HepG2 (cell line): Measurements from ENCODE around the gene FHIP1B. TPM values are rescaled to one million over a fixed set of nuclear protein-coding genes. Genes with fewer than 3 reads are reported as not detected.

Experiments used
- ATAC-seq: fragments of 200-7000 bp; cut with Tn5 transposase; 3 replicates; pipeline ENCODE4 v1.9.1; 2020; ENCODE audit warnings: mild to moderate bottlenecking, moderate library complexity
- BruUV-seq: library from RNA; stranded (reverse); fragments of 400-500 nt; replicated peaks from 2 replicates; lab custom pipeline; 2021; lab: Mats Ljungman, UMichigan
- CTCF ChIA-PET: fragments of 300-600 bp; formaldehyde crosslinking; extraction: SDS; loops from one replicate; lab custom pipeline; 2021; ENCODE audit warnings: low total read pairs, inconsistent platforms, low intra/inter-chr PET ratio; lab: Yijun Ruan, JAX
- POLR2A ChIA-PET: fragments of 350-600 bp; sonication (Branson Sonifier 250); formaldehyde crosslinking; loops from one replicate; lab custom pipeline; 2020; ENCODE audit warnings: antibody characterized with exemption, inconsistent platforms; lab: Yijun Ruan, JAX
- DNase-seq: peaks from one replicate; pipeline ENCODE4 v3.0.0-alpha.2; 2015; ENCODE audit warnings: low spot score
- FAIRE-seq: peaks from 3 replicates; lab custom pipeline; 2011; peaks lifted over from hg19 to GRCh38; lab: Jason Lieb, UNC
- H2AFZ ChIP-seq: one replicate; pipeline ENCODE4 v1.6.1; 2011; ENCODE audit warnings: low read length, inconsistent platforms
- H3K27ac ChIP-seq: fragments of 300-600 bp; 3 replicates; pipeline ENCODE4 v1.8.0; 2011; ENCODE audit warnings: mixed run types, mild to moderate bottlenecking, mixed read lengths, low read length, inconsistent platforms; ENCODE audit not compliant: insufficient read depth; ENCODE audit errors: extremely low read length
- H3K27me3 ChIP-seq, 2 experiments: fragments of 200-600 bp in 1 of 2; 2 replicates in 1 of 2; 3 replicates in 1 of 2; pipeline versions ENCODE4 v1.6.0 to v1.8.0; 2011; ENCODE audit warnings: low read length in 2 of 2, mild to moderate bottlenecking in 2 of 2, moderate library complexity in 2 of 2, inconsistent platforms in 1 of 2; ENCODE audit not compliant: insufficient read depth in 2 of 2, control insufficient read depth in 1 of 2
- H3K36me3 ChIP-seq, 2 experiments: fragments of 200-600 bp in 1 of 2; replicated peaks in 1 of 2; 2 replicates in 1 of 2; 3 replicates in 1 of 2; pipeline versions ENCODE4 v1.5.1 to v1.8.0; 2011; ENCODE audit warnings: low read length in 2 of 2, inconsistent platforms in 1 of 2; ENCODE audit not compliant: insufficient read depth in 2 of 2, control insufficient read depth in 1 of 2
- H3K4me1 ChIP-seq: 2 replicates; pipeline ENCODE4 v1.5.1; 2012; ENCODE audit warnings: low read length, inconsistent platforms; ENCODE audit not compliant: insufficient read depth
- H3K4me2 ChIP-seq: 2 replicates; pipeline ENCODE4 v1.6.0; 2011; ENCODE audit warnings: low read depth, low read length, inconsistent platforms
- H3K4me3 ChIP-seq, 3 experiments: fragments of 200-600 bp in 1 of 3; sonication (generic), shearing (Covaris generic) in 1 of 3; replicated peaks in 1 of 3; 2 replicates each; pipeline ENCODE4 v1.5.1; 2011 to 2016; ENCODE audit warnings: low read length in 3 of 3, inconsistent platforms in 2 of 3, low read depth in 2 of 3, mild to moderate bottlenecking in 2 of 3, control low read depth in 1 of 3, mixed read lengths in 1 of 3; ENCODE audit not compliant: insufficient read depth in 1 of 3
- H3K79me2 ChIP-seq: one replicate; pipeline ENCODE4 v1.6.1; 2011; ENCODE audit warnings: low read length, inconsistent platforms; ENCODE audit not compliant: insufficient read depth
- H3K9ac ChIP-seq: 2 replicates; pipeline ENCODE4 v1.6.0; 2011; ENCODE audit warnings: mild to moderate bottlenecking, low read depth, low read length, inconsistent platforms; ENCODE audit not compliant: insufficient read depth
- H3K9me3 ChIP-seq: 2 replicates; pipeline ENCODE4 v1.5.1; 2012; ENCODE audit warnings: mild to moderate bottlenecking, low read length
- H4K20me1 ChIP-seq: 2 replicates; pipeline ENCODE4 v1.6.0; 2011; ENCODE audit warnings: inconsistent platforms, mild to moderate bottlenecking, low read length, moderate library complexity; ENCODE audit not compliant: insufficient read depth
- AKNA ChIP-seq: sonication (generic); formaldehyde crosslinking; IDR thresholded peaks from 2 replicates; pipeline ENCODE4 v1.4.0; 2020; ENCODE audit warnings: missing genetic modification reagents, borderline replicate concordance
- ARHGAP35 ChIP-seq: sonication (generic); formaldehyde crosslinking; IDR thresholded peaks from 2 replicates; pipeline ENCODE4 v1.9.0; 2022; ENCODE audit warnings: mild to moderate bottlenecking, inconsistent platforms, moderate library complexity, missing genetic modification reagents, borderline replicate concordance
- GMEB1 ChIP-seq: sonication (generic); formaldehyde crosslinking; IDR thresholded peaks from 2 replicates; pipeline ENCODE4 v1.5.1; 2020; ENCODE audit warnings: missing genetic modification reagents, mild to moderate bottlenecking, borderline replicate concordance
- HCFC1 ChIP-seq: fragments of 150-350 bp; IDR thresholded peaks from 2 replicates; pipeline ENCODE4 v1.6.1; 2014; ENCODE audit warnings: low read depth, low read length
- KDM5B ChIP-seq: sonication (generic); formaldehyde crosslinking; IDR thresholded peaks from 2 replicates; pipeline ENCODE4 v1.4.0; 2020; ENCODE audit warnings: missing genetic modification reagents, mild to moderate bottlenecking, borderline replicate concordance
- NCOR1 ChIP-seq: fragments of 200-600 bp; sonication (generic); IDR thresholded peaks from 2 replicates; pipeline ENCODE4 v1.7.0; 2017; ENCODE audit warnings: antibody characterized with exemption, low read length, borderline replicate concordance
- SAP130 ChIP-seq: IDR thresholded peaks from 2 replicates; pipeline ENCODE4 v1.6.1; 2016; ENCODE audit warnings: low read depth
- TCF7 ChIP-seq: sonication (generic); IDR thresholded peaks from 2 replicates; pipeline ENCODE4 v1.6.1; 2016; ENCODE audit warnings: antibody characterized with exemption, low read depth
- XBP1 ChIP-seq: sonication (generic); formaldehyde crosslinking; IDR thresholded peaks from 2 replicates; pipeline ENCODE4 v1.5.0; 2020; ENCODE audit warnings: missing genetic modification reagents
- ZNF598 ChIP-seq: sonication (generic); formaldehyde crosslinking; IDR thresholded peaks from 2 replicates; pipeline ENCODE4 v1.5.1; 2020; ENCODE audit warnings: mild to moderate bottlenecking, missing genetic modification reagents, borderline replicate concordance
- WGBS: methylation state at CpG from one replicate; pipeline ENCODE4 v1.1.6; 2017; ENCODE audit warnings: low lambda C conversion rate; 5-methylcytosine and 5-hydroxymethylcytosine counted together
- in situ Hi-C: cut with HindIII; loops from 2 replicates; pipeline ENCODE4 v1.10.0; 2017; ENCODE audit warnings: low pct_unique_long_range_greater_than_20kb; ENCODE audit not compliant: extremely low pct_ligation_motif_present
- intact Hi-C: fragments of 100-400 bp; cut with micrococcal nuclease; formaldehyde crosslinking; loops from one replicate; pipeline ENCODE4 v1.10.0; 2022; ENCODE audit not compliant: unreplicated experiment
- polyA plus RNA-seq, 8 experiments: library from polyadenylated mRNA; depleted of rRNA in 3 of 8; stranded (reverse) in 7 of 8; unstranded in 1 of 8; fragments of >200 nt; fragmentation: Illumina TruSeq in 4 of 8; extraction: Trizol in 4 of 8; gene quantifications; 2 replicates each; pipeline versions ENCODE4 v1.2.1 to v1.2.3, GENCODE V29; 2011 to 2016; ENCODE audit warnings: low read depth in 4 of 8, missing spikeins in 1 of 8, mixed read lengths in 1 of 8; ENCODE audit not compliant: insufficient read depth in 1 of 8
- total RNA-seq, 5 experiments: library from RNA; depleted of rRNA; stranded (reverse); fragments of >200 nt; fragmentation: Illumina TruSeq; extraction: Trizol; gene quantifications; 2 replicates each; pipeline ENCODE4 v1.2.3, GENCODE V29; 2016; ENCODE audit warnings: low read depth in 1 of 5

FHIP1B gene
- total and polyA plus RNA-seq, 2 of the 13 experiments (the other 11 are each of a cell fraction or from before 2014, with no cell fraction given): 14.1 to 18.6 TPM

DNA sequence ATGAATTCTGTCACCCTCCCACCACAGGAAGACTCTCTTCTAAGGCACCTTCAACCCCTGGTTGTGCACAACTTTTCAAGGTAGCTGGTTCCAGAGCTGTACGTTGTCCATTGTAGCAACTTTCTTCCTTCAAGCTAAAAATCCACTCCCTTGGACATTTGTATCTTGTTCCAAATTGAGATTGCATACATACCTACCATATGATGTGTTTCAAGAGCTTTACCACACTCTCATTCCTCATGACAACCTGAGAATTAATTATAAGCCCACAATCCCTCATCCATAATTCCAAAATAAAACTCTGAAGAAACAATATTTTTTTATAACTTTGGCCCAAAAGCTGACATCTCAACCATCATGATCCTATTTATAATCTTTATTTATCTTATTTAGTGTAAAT, 32.4 kb downstream of the FHIP1B start:
- FAIRE-seq (no peak), DNase-seq (no peak), ATAC-seq (no peak)
- WGBS: 96% methylated on average over 1 of the region's 1 CpG
- no peak overlapping the region for H3K4me2 ChIP-seq
- no peak overlapping the region for H3K27ac ChIP-seq
- no peak overlapping the region for H3K4me3 ChIP-seq
- H2AFZ ChIP-seq: no peak overlapping the region
- ChIA-PET CTCF (no interaction called here), POLR2A (no interaction called here)
- in situ Hi-C loops (no loop called here), intact Hi-C loops (no loop called here)
- no peaks in the 10 kb centered on the region for H3K36me3 ChIP-seq
- no peaks in the 10 kb centered on the region for H3K79me2 ChIP-seq
- H3K9me3 ChIP-seq: no peaks in the 10 kb centered on the region
- H3K27me3 ChIP-seq: peaks cover 0 to 5% of the 10 kb centered on the region in 2 experiments; a peak in 1 of 5 replicates
- H3K4me1 ChIP-seq: no peaks in the 10 kb centered on the region
- H4K20me1 ChIP-seq: no peaks in the 10 kb centered on the region
- no TSS peak for BruUV-seq
- TF ChIP-seq KDM5B (CRISPR knock-in tag): no peak
- no peak for TF ChIP-seq XBP1
- no peak overlapping the region for H3K9ac ChIP-seq

DNA sequence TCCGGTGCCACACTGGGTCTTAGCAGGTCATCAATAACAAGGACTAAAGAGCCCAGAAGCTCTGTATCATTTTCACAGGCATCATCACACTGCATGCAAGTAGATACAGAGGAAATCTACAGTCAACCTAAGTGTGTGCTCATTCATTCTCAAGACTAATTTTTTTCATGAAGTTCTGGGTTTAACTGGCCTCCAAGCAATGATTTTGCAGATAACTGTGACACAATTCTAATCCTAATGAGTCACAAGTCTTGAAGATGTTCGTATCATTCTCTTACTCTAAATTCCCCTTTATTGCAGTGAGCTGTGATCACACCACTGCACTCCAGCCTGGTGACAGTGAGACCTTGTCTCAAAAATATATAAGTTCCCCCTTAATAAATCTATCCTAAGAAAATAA, 33.0 kb downstream of the FHIP1B start:
- intact Hi-C loops: no loop called here
- Histone ChIP-seq H3K27ac (no peak overlapping the region), H3K4me1 (no peaks in the 10 kb centered on the region), H3K9me3 (no peaks in the 10 kb centered on the region), H3K4me2 (no peak overlapping the region), H4K20me1 (no peaks in the 10 kb centered on the region), H3K27me3 (peaks cover 1 to 5% of the 10 kb centered on the region in 2 experiments; a peak in 2 of 5 replicates), H3K79me2 (no peaks in the 10 kb centered on the region), H3K9ac (no peak overlapping the region), H3K36me3 (no peaks in the 10 kb centered on the region), H3K4me3 (no peak overlapping the region), H2AFZ (no peak overlapping the region)
- BruUV-seq: no TSS peak
- ATAC-seq: no peak
- DNase-seq: no peak
- in situ Hi-C loops: no loop called here
- 86% methylated on average over 2 of the region's 2 CpGs for WGBS
- ChIA-PET POLR2A (no interaction called here), CTCF (no interaction called here)
- FAIRE-seq: no peak
- no peak for TF ChIP-seq AKNA
- no peak for TF ChIP-seq HCFC1
- TF ChIP-seq SAP130 (CRISPR knock-in tag): no peak
- no peak for TF ChIP-seq ZNF598
- no peak for TF ChIP-seq ARHGAP35 (CRISPR knock-in tag)
- TF ChIP-seq TCF7: no peak
- TF ChIP-seq GMEB1 (CRISPR knock-in tag): no peak
- TF ChIP-seq NCOR1: no peak
